Tibial artery (tissue), 4 donors: ENCODE data around the gene TMC5.

Source experiments
- DNase-seq, 2 donors: peaks; one replicate each; pipeline ENCODE4 v3.0.0-alpha.2; 2019
- H3K27ac ChIP-seq, 2 donors: fragments of 200-600 bp; sonication (generic) in 1 of 2; 1 replicate in 1 of 2; 2 replicates in 1 of 2; pipeline ENCODE4 v1.5.1; 2018 to 2019; ENCODE audit warnings: mild to moderate bottlenecking in 1 of 2
- H3K27me3 ChIP-seq, 2 donors: fragments of 200-600 bp; sonication (generic) in 1 of 2; one replicate each; pipeline versions ENCODE4 v1.5.1 to v1.6.0; 2016 to 2019
- H3K36me3 ChIP-seq, 3 donors: fragments of 200-600 bp; sonication (generic) in 2 of 3; one replicate each; pipeline ENCODE4 v1.5.1; 2016 to 2019; ENCODE audit warnings: mild to moderate bottlenecking in 2 of 3
- H3K4me1 ChIP-seq, 4 donors: fragments of 200-600 bp; sonication (generic) in 2 of 4; 1 replicate in 3 of 4; 2 replicates in 1 of 4; pipeline ENCODE4 v1.5.1; 2016 to 2019
- H3K4me3 ChIP-seq, 2 donors: fragments of 200-600 bp; sonication (generic) in 1 of 2; 1 replicate in 1 of 2; 2 replicates in 1 of 2; pipeline ENCODE4 v1.5.1; 2018 to 2019; ENCODE audit warnings: mild to moderate bottlenecking in 2 of 2
- H3K9me3 ChIP-seq, 3 donors: fragments of 200-600 bp; sonication (generic) in 1 of 3; one replicate each; pipeline ENCODE4 v1.5.1; 2016 to 2019
- intact Hi-C: fragments of 100-400 bp; cut with DNase I; formaldehyde crosslinking; loops from one replicate; pipeline ENCODE4 v1.15.0; 2023; ENCODE audit warnings: low total_unique reads
- TF ChIP-seq, protein P1 (sequence below), 2 experiments: fragments of 200-600 bp in 1 of 2; fragments of 450-650 bp in 1 of 2; IDR thresholded peaks; one replicate each; pipeline ENCODE4 v1.5.1; 2017 to 2019; ENCODE audit warnings: antibody characterized with exemption in 2 of 2, mild to moderate bottlenecking in 1 of 2, moderate library complexity in 1 of 2

Gene TMC5

DNA sequence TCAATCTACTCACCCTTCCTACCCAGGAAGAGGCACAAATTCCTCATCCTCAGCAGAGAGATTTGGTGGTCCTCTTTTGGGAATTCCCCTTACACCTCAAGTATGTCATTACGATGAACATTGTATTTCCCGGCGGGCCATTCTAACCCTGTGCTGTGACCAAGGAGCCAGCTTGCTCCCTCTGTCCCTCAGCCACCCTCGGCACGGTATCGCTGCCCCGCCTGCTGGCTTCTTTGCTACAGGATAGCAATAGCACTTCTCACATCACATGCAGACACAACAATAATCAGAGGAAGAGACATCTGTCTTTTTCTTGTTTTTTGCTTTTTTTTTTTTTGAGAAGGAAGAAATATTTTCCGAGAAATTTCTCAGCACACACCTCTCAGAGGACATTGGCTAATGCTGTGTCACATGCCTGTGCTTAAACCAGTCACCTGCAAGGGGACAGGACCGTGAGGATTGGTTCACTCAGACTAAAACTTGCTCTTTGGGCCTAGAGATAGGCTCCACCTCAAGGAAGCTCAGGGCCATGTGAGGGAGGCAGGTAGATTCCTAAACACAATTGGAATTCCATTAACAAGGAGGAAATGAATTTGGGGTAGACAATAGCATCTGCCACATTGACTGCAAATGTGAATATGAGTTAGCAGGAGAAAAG, 41.2 kb downstream of the TMC5 start:
- Histone ChIP-seq H3K4me3 (no peak overlapping the region), H3K4me1 (no peaks in the 10 kb centered on the region), H3K36me3 (no peaks in the 10 kb centered on the region), H3K27ac (no peak overlapping the region), H3K27me3 (no peaks in the 10 kb centered on the region), H3K9me3 (no peaks in the 10 kb centered on the region)
- TF ChIP-seq, protein P1, sequence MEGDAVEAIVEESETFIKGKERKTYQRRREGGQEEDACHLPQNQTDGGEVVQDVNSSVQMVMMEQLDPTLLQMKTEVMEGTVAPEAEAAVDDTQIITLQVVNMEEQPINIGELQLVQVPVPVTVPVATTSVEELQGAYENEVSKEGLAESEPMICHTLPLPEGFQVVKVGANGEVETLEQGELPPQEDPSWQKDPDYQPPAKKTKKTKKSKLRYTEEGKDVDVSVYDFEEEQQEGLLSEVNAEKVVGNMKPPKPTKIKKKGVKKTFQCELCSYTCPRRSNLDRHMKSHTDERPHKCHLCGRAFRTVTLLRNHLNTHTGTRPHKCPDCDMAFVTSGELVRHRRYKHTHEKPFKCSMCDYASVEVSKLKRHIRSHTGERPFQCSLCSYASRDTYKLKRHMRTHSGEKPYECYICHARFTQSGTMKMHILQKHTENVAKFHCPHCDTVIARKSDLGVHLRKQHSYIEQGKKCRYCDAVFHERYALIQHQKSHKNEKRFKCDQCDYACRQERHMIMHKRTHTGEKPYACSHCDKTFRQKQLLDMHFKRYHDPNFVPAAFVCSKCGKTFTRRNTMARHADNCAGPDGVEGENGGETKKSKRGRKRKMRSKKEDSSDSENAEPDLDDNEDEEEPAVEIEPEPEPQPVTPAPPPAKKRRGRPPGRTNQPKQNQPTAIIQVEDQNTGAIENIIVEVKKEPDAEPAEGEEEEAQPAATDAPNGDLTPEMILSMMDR (IDR thresholded peaks at IDR 0.05), result no peak
- DNase-seq, result no peak
- intact Hi-C loops, result no loop called here

DNA sequence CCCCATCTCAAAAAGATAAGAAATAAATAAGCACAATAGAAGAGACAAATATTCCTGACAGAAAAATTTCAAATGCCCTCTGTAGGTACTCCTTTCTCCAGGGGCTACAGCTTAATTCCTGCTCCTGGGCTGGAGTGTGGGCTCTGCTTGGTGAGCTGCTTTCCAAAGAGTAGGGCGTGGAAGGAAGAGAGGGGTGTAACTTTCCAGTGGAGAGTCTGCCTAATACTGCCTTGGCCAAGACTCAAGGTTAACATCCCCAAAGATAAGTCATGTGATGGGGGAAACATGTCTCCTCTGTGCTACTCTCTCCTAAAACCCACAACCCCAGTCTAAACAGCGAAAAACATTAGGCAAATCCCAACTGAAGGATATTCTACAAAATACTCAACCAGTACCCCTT, 42.7 kb downstream of the TMC5 start:
- no peaks in the 10 kb centered on the region for H3K4me1 ChIP-seq
- TF ChIP-seq, protein P1 (IDR thresholded peaks at IDR 0.05), result no peak
- H3K27ac ChIP-seq, result no peak overlapping the region
- no peaks in the 10 kb centered on the region for H3K9me3 ChIP-seq
- no peak for DNase-seq
- no peak overlapping the region for H3K4me3 ChIP-seq
- H3K27me3 ChIP-seq, result no peaks in the 10 kb centered on the region
- intact Hi-C loops, result no loop called here
- H3K36me3 ChIP-seq, result no peaks in the 10 kb centered on the region

DNA sequence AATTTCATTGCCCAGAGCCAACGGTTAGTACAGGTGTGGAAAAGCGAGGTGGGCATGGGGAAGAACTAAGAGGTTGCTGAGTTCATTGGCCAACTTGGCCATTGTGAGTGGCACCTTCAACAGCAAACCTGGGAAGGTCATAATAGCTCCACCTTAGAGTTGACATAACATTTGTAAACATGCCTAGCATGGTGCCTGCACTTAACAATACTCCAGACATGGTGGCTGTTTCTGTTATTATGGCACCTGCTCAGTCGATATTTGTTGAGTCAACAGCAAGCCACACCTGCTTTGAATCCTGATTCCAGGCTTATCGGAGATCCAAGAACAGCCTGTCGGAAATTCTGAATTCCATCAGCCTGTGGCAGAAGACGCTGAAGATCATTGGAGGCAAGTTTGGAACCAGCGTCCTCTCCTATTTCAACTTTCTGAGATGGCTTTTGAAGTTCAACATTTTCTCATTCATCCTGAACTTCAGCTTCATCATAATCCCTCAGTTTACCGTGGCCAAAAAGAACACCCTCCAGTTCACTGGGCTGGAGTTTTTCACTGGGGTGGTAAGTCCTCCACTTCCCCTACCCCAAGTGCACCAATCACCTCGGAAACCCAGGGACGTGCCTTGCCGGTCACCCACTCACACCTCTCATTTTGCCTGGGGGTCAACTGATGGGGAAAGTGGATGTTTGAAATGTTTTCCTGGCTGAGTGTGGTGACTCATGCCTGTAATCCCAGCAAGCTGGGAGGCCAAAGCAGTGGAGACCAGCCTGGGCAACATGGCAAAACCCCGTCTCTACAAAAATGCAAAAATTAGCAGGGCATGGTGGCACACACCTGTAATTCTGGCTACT, 46.0 kb downstream of the TMC5 start:
- H3K4me1 ChIP-seq, result no peaks in the 10 kb centered on the region
- no peak overlapping the region for H3K4me3 ChIP-seq
- H3K36me3 ChIP-seq, result no peaks in the 10 kb centered on the region
- no peak for DNase-seq
- no peak overlapping the region for H3K27ac ChIP-seq
- H3K27me3 ChIP-seq, result no peaks in the 10 kb centered on the region
- TF ChIP-seq, protein P1 (IDR thresholded peaks at IDR 0.05), result no peak
- intact Hi-C loops, result no loop called here
- no peaks in the 10 kb centered on the region for H3K9me3 ChIP-seq

DNA sequence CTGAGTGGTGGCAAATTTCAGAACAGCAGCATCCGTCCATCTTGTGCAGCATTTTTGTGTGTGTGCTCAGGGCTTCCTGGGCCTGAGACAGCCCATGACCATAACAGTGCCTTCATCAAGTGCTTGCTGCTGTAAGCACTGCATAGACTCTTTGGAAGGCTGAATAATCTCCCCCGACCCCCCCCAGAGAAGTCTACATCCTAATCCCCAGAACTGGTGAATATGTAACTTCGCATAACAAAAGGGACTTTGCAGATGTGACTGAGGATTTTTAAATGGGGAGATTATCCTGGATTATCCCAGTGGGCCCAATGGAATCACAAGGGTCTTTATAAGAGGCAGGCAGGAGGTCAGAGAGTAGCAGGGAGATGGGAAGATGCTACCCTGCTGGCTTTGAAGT, 50.6 kb downstream of the TMC5 start:
- intact Hi-C loops, result no loop called here
- H3K27me3 ChIP-seq, result peaks cover 0 to 5% of the 10 kb centered on the region in 2 donors
- no peak overlapping the region for H3K4me3 ChIP-seq
- no peaks in the 10 kb centered on the region for H3K4me1 ChIP-seq
- H3K9me3 ChIP-seq, result no peaks in the 10 kb centered on the region
- H3K36me3 ChIP-seq, result no peaks in the 10 kb centered on the region
- TF ChIP-seq, protein P1 (IDR thresholded peaks at IDR 0.05), result no peak
- no peak overlapping the region for H3K27ac ChIP-seq
- no peak for DNase-seq

DNA sequence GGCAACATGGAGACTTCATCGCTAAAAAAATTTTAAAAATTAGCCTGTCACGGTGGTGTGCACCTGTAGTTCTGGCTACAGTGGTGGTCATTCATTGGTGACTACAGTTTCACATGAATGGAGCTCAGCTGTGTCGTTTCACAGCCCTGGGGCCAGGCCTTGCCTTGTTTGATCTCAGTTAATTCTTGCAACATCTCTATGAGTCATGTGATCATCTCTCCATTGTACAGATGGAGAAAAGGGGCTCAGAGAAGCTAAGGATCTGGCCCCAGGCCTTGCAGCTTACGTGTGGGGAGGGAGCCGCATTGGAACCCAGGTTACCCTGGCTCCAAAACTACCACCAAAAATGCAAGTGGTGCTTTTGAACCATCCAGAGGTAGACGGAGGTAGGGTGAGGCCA, 54.8 kb downstream of the TMC5 start:
- Histone ChIP-seq H3K27ac (no peak overlapping the region), H3K27me3 (peaks cover 0 to 5% of the 10 kb centered on the region in 2 donors), H3K4me3 (no peak overlapping the region), H3K36me3 (no peaks in the 10 kb centered on the region), H3K4me1 (no peaks in the 10 kb centered on the region), H3K9me3 (no peaks in the 10 kb centered on the region)
- intact Hi-C loops, result no loop called here
- TF ChIP-seq, protein P1 (IDR thresholded peaks at IDR 0.05), result no peak
- DNase-seq, result no peak
